Liver (tissue), 3 donors: Measurements from ENCODE around the gene CACNA1H.

Experiments used
- GABPA ChIP-seq, 2 donors: IDR thresholded peaks in 1 of 2; conservative IDR thresholded peaks in 1 of 2; 2 replicates each; pipeline ENCODE4 v1.6.1; 2016; ENCODE audit warnings: antibody characterized with exemption in 2 of 2, mild to moderate bottlenecking in 1 of 2, moderate library complexity in 1 of 2
- HNF4A ChIP-seq, 2 donors: conservative IDR thresholded peaks; 2 replicates each; pipeline ENCODE4 v1.6.1; 2016; ENCODE audit warnings: antibody characterized with exemption in 2 of 2, mild to moderate bottlenecking in 2 of 2
- JUND ChIP-seq, 2 donors: IDR thresholded peaks; 2 replicates each; pipeline ENCODE4 v1.6.1; 2016; ENCODE audit warnings: antibody characterized with exemption in 2 of 2
- MAX ChIP-seq: IDR thresholded peaks from 2 replicates; pipeline ENCODE4 v1.6.1; 2016; ENCODE audit warnings: antibody characterized with exemption
- NR2F2 ChIP-seq: IDR thresholded peaks from 2 replicates; pipeline ENCODE4 v1.6.1; 2016; ENCODE audit warnings: antibody characterized with exemption
- RAD21 ChIP-seq, 2 donors: IDR thresholded peaks; 2 replicates each; pipeline ENCODE4 v1.6.1; 2016; ENCODE audit warnings: antibody characterized with exemption in 2 of 2, mild to moderate bottlenecking in 2 of 2
- REST ChIP-seq: IDR thresholded peaks from 2 replicates; pipeline ENCODE4 v1.6.1; 2016; ENCODE audit warnings: antibody characterized with exemption, mild to moderate bottlenecking
- YY1 ChIP-seq: IDR thresholded peaks from 2 replicates; pipeline ENCODE4 v1.6.1; 2016; ENCODE audit warnings: antibody characterized with exemption, mild to moderate bottlenecking
- TF ChIP-seq, protein P1 (sequence below): IDR thresholded peaks from 2 replicates; pipeline ENCODE4 v1.6.1; 2016; ENCODE audit warnings: antibody characterized with exemption
- TF ChIP-seq, protein P2 (sequence below): fragments of 150-350 bp; IDR thresholded peaks from 2 replicates; pipeline ENCODE4 v1.5.1; 2017; ENCODE audit warnings: improper control_type of control experiment, low read depth, low read length; ENCODE audit not compliant: missing input control
- TF ChIP-seq, protein P3 (sequence below): IDR thresholded peaks from 2 replicates; pipeline ENCODE4 v1.6.1; 2016; ENCODE audit warnings: antibody characterized with exemption
- donor health status: healthy.
- donor health status: healthy.

DNA sequence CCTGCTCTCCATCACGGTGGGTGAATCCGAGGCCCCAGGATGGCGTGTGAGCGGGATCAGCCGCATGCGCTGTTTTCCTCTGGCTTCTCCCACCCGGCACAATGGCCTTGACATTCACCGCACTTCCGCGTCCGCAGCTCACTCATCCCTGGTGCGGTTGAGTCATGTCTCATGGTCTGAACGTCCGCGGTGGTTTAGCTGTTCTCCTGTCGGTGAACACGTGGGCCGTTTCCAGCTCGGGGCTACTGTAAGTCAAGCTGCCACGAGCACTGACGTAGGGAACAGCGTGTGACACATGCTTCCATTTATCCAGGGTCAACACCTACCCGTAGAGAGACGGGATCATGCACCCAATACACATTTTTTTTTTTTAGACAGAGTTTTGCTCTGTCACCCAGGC is 15.3 kb upstream of the CACNA1H start:
- TF ChIP-seq, protein P1, sequence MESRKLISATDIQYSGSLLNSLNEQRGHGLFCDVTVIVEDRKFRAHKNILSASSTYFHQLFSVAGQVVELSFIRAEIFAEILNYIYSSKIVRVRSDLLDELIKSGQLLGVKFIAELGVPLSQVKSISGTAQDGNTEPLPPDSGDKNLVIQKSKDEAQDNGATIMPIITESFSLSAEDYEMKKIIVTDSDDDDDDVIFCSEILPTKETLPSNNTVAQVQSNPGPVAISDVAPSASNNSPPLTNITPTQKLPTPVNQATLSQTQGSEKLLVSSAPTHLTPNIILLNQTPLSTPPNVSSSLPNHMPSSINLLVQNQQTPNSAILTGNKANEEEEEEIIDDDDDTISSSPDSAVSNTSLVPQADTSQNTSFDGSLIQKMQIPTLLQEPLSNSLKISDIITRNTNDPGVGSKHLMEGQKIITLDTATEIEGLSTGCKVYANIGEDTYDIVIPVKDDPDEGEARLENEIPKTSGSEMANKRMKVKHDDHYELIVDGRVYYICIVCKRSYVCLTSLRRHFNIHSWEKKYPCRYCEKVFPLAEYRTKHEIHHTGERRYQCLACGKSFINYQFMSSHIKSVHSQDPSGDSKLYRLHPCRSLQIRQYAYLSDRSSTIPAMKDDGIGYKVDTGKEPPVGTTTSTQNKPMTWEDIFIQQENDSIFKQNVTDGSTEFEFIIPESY, result no peak
- TF ChIP-seq, protein P2, sequence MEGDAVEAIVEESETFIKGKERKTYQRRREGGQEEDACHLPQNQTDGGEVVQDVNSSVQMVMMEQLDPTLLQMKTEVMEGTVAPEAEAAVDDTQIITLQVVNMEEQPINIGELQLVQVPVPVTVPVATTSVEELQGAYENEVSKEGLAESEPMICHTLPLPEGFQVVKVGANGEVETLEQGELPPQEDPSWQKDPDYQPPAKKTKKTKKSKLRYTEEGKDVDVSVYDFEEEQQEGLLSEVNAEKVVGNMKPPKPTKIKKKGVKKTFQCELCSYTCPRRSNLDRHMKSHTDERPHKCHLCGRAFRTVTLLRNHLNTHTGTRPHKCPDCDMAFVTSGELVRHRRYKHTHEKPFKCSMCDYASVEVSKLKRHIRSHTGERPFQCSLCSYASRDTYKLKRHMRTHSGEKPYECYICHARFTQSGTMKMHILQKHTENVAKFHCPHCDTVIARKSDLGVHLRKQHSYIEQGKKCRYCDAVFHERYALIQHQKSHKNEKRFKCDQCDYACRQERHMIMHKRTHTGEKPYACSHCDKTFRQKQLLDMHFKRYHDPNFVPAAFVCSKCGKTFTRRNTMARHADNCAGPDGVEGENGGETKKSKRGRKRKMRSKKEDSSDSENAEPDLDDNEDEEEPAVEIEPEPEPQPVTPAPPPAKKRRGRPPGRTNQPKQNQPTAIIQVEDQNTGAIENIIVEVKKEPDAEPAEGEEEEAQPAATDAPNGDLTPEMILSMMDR, result no peak
- no peak for TF ChIP-seq GABPA (IDR thresholded peaks at IDR 0.05 in 1 of 2, conservative IDR thresholded peaks at IDR 0.05 in 1 of 2)
- no peak for TF ChIP-seq YY1
- no peak for TF ChIP-seq RAD21 (IDR thresholded peaks at IDR 0.05)
- TF ChIP-seq REST, result no peak
- TF ChIP-seq, protein P3, sequence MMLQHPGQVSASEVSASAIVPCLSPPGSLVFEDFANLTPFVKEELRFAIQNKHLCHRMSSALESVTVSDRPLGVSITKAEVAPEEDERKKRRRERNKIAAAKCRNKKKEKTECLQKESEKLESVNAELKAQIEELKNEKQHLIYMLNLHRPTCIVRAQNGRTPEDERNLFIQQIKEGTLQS, result no peak
- TF ChIP-seq MAX, result no peak
- TF ChIP-seq JUND (IDR thresholded peaks at IDR 0.05), result no peak
- no peak for TF ChIP-seq HNF4A (conservative IDR thresholded peaks at IDR 0.05)
- TF ChIP-seq NR2F2, result no peak
